T-helper 2 cell (primary cell): ENCODE measurements around the gene HACD2.
"Not testable (repeated sequence)": the region's sequence is repeated elsewhere in the genome, so short reads cannot be mapped to it uniquely, and the experiment has no call there.

Experiments used
- DNase-seq, 5 experiments: peaks; one replicate each; pipeline versions ENCODE4 v3.0.0 to v3.0.0-alpha.2; 2012 to 2022

Gene HACD2

GRCh38 chr3:123522320-123523022 is 62.4 kb downstream of the HACD2 start:
- DNase-seq, result no peak

DNA sequence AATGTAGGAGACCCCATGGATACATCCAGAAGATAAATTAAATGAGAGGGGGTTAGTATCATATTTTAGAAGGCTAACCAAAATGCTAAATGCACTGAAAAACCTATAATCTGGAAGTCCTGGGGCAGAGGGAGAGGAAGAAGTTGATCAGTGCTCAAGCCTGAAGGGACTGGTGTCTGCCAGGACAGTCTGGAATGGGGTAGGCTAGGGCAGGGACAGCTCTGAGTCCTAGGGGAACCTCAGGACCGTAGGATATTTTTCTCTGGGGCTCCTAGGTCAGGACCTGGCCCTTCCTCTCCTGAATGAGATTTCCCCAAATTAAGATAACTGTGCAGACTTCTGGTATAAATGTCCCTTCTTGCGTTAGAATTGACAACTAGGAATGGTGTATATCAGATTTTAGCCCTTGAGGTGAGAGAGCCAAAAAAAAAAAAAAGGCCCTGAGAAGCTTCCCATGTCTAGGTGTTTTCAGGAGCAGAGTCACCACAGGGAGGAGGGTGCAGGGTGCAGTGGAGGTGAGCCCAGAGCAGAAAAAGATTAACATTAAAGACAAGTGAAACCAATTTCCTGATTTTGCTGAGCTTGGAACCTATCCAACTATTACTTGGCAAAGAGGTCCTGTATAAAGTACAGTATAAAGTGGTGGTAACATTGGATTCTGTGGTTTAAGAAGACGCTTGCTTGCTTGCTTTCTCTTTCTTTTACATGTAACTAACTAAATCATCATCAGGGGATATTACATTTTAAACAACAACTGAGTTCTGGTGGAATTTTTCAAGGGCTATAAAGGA is 63.5 kb downstream of the HACD2 start:
- peak in 2 of 5 experiments; percentile 4 to 14 for DNase-seq

DNA sequence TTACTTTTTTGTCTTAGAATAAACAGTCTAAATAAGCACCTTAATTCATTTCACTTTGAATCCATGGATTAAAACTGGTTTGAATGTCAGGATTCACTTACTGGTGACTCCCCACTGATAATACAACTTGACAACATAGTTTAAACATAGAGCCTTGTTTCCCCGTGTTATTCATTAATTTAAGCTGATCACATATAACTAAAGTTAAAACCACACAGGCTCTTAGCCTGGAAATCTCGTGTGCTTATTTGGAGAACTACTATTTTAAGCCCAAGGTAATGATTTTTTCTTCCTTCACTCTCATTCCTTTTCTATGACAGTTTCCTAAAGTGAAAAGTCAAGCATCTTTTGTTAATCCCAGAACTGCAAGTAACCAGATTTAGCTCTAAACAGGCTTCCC is 64.2 kb downstream of the HACD2 start:
- no peak for DNase-seq

DNA sequence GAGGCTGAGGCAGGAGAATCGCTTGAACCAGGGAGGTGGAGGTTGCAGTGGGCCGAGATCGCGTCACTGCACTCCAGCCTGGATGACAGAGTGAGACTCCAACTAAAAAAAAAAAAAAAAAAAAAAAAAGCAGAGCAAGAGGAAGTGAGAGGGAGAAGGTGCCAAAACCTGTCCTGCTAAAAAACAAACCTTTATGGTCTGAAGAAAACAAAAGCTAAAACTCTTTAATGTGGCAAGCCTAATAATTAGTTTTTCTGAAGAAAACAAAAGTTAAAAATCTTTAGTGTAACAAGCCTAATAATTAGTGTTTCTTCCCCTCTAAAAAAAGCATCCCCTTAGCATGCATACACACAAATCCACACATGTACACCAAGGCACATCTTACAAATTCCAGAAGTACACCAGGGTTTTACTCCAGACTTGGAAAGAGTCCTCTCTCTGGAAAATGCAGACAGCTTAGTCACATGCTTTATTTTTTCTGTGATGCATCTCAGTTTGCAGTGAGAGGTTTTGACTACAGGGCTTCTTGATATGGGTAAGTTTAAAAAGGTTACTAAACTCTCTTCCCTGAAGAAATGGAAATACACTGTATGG is 65.9 kb downstream of the HACD2 start:
- DNase-seq, result no peak

- DNase-seq, result no peak
These were observed 73.1 kb downstream of the HACD2 start for GRCh38 chr3:123511726-123512125.

DNA sequence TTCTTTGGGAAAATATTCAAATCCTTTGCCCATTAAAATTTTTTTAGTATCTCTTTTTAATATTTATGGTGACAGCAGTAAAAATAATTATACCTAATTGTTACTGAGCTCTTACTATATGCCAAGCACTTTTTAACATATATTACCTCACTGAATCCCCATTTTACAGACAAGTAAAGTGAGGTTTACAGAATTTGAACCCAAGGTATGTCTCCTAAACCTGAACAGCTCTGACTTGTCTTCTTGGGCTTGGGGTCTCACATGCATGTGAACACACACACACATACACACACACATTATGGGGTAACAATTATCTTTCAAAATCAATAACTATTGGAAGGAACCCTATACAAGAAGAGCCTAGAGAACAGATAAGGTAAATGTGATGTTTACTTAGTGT is 73.8 kb downstream of the HACD2 start:
- DNase-seq, result no peak

- DNase-seq, result no peak
These were observed 76.7 kb downstream of the HACD2 start for GRCh38 chr3:123508178-123508577.

DNA sequence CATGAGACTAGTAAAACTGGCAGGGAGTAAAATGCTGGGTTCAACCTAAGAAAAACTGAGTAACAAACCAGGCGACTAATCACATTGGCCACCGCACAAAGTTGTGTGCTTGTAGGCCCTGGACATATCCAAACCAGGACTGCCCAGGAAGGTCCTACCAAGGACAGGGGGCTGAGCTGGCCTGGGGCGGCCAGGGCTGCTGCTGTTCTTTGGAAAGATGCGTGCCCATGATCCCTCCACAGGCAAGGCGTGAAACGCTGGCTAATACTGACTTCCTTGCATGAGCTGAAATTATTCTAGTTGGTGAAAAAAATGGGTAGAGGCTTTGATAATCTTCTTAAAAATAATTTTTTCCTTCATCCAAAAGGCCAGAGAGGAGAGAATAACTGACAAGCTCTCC is 79.0 kb downstream of the HACD2 start:
- DNase-seq, result no peak

- DNase-seq, result no peak
These were observed 81.7 kb downstream of the HACD2 start for GRCh38 chr3:123503203-123503602.

DNA sequence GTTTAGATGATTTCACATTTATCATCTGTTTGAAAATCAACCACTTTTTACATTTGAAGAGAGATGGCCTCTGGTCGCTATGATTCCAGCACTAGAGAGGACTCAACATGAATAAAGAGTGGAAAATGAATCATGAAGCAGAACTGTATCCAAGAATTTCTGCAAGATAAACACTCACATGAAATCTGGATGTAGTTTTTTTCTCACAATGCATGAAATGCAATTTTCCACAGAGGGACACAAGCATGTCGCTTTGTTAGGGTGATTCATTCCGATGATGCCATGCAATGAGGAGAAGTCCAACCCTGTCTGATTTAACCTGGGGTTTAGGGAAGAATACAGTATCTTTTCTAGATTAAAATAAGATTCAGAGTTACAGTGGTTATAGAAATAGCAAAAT is 85.5 kb downstream of the HACD2 start:
- DNase-seq, result no peak

DNA sequence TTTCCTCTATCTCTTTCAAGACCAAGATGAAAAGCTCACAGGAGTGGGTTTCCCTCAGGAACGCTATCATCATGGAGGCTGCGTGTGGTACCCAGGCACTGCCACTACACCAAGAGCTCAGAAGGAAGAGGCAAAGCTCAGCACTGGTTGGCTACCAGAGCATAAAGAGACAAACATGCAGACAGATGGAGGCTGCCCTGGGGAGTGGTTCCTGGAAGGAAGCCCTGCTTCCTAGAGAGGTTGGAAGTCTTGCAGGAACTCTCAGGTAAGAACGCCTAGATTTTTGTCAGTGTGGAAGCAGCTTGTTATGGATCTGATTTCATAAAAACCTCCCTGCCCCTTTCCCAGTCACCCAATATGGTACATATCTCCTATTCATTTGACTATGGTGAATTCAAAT is 86.1 kb downstream of the HACD2 start:
- no peak for DNase-seq

DNA sequence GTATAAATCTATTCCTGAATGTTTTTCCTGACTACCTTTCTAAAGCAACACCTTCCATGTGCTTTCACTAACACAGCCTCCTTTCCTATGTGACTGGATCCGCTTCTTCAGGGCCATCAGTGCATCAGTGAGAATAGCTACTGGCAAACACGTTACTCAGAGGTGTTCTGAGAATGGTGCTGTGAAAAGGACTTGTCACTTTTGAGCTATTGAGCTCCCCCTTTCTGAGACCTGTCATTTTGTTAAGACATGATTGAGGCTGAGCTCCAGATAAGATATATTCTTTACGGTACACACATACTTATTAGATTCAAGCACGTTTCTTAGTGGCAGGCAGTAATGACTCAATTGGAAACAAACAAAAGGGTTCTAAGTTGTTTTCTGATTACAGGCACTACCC is 90.9 kb downstream of the HACD2 start:
- DNase-seq, result no peak

- DNase-seq, result peak in 2 of 5 experiments; percentile 19 to 63
These were observed 92.8 kb downstream of the HACD2 start for GRCh38 chr3:123491966-123492587.

- DNase-seq, result peak in 2 of 5 experiments; percentile 10 to 29
These were observed 95.4 kb downstream of the HACD2 start for GRCh38 chr3:123489400-123490004.

GRCh38 chr3:123488645-123489347 is 96.1 kb downstream of the HACD2 start:
- no peak for DNase-seq

GRCh38 chr3:123487063-123487462 is 97.8 kb downstream of the HACD2 start:
- not testable (repeated sequence) for DNase-seq

- no peak for DNase-seq
These were observed 98.4 kb downstream of the HACD2 start for GRCh38 chr3:123486460-123486859.

GRCh38 chr3:123485551-123485950 is 99.3 kb downstream of the HACD2 start:
- no peak for DNase-seq

- no peak for DNase-seq
These were observed 101.7 kb downstream of the HACD2 start for GRCh38 chr3:123483146-123483545.

- DNase-seq, result no peak
These were observed 103.0 kb downstream of the HACD2 start for GRCh38 chr3:123481722-123482457.

GRCh38 chr3:123481071-123481470 is 103.8 kb downstream of the HACD2 start:
- no peak for DNase-seq

- DNase-seq, result no peak
These were observed 104.4 kb downstream of the HACD2 start for GRCh38 chr3:123480428-123480827.
